SH-SY5Y (cell line): Measurements from ENCODE around the gene AMBRA1.

Experiments
- GATA2 ChIP-seq: IDR thresholded peaks from 2 replicates; pipeline ENCODE4 v1.6.1; 2011; ENCODE audit warnings: mild to moderate bottlenecking, low read depth, low read length
- GATA3 ChIP-seq: IDR thresholded peaks from 2 replicates; pipeline ENCODE4 v1.6.1; 2011; ENCODE audit warnings: low read depth, mild to moderate bottlenecking, low read length, moderate library complexity

DNA sequence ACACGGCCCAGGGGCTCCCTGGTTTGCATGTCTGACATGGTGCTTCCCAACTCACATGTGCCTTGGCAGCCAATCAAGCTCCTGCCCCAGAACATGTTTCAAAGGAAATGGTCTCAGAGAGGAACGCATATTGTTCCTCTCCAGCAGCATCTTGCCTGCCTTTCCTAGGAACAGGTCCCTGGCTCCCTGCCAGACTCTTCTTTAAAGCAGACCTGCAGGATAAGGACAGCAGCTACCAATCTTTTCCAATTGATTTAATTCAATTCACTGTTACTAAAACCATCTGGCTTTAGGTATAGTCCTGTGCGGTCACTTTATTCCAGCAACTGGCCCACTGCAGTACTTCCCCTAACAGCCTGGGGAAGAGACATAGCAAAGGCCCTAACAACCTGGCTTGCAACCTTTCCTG lies 79.9 kb downstream of the AMBRA1 start:
- TF ChIP-seq GATA3 (no peak), GATA2 (no peak)
